ENCODE results near the gene MEF2C.

MEF2C gene

DNA sequence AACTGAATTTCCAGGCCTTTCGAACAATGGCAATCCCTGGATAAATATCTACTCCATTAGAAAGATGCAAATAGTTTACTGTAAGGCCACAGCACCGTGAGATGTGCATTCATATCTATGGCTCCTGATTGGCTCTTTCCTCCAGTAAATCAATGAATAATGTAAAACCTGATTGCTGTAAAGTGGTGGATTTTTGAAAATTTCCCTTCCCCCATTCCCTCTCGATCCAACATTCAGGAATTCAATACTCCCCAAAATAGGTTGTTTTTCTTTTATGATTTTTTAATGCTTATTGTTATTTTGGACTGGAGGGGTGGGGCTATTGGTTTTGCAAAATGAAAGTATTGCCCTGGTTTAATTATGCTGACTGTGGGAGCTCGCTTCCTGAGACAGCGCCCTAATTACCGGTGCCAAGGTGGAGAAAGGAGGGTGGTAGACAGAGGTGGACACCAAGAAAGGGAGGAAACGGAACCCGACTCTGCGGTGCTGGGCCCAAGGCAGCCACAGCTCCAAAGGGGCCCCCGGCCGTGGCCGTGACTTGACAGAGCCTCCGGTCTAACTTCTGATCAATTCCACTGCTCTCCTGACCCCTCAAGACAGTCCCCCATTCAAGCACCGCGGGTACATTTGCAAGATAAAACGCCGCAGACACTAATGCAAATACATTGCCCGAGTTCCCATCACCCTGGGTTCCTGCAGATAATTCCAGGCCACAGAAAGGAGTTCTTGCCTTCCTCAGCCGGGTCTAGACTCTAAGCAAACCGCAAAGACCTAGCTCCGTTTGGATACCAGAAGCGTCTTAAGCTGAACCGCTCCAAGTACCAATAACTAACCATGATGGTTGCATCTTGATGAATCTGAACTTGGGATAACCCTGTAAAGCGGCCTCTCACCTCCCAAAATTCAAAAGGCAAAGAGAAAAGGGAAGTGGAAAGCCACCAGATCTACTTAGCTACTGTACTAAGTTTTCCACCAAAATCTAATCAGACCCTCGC is 211.2 kb downstream of the MEF2C start:
- DNase-seq: no peak

DNA sequence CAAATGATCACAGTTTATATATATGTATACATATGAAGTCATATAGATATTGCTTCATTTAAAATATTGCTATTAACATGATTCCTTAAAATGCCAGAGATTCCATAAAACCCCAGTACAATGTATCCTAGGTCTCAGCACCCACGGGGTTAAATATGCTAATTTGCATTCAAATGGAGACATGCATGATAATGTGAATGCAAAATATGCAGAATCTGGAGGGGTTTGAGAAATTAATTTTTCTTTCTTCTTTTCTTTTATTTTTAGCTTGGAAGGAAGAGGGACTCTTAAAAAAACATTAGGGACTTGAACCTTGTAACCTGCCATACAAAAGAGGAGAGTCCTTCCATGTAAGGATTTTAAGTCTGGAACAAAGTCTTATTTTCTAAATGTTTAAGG is 211.9 kb downstream of the MEF2C start:
- no peak for DNase-seq

DNA sequence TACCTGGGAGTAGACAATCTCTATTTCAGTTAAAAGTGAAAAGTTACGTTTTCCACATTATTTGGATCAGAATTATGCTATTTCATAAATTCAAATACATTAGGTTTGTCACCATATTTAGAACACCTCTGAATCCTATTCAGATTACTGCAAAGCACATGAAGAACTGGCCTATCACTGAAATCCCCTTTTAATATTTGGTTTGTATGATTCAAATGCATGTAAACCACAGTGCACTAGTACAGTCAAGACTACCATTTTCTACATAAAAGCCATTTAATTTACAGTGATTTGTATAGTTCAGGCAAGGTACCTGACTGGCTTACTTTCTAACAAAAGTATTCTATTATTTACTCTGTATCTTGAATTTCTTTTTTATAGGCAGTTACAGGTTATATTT is 212.5 kb downstream of the MEF2C start:
- no peak for DNase-seq

DNA sequence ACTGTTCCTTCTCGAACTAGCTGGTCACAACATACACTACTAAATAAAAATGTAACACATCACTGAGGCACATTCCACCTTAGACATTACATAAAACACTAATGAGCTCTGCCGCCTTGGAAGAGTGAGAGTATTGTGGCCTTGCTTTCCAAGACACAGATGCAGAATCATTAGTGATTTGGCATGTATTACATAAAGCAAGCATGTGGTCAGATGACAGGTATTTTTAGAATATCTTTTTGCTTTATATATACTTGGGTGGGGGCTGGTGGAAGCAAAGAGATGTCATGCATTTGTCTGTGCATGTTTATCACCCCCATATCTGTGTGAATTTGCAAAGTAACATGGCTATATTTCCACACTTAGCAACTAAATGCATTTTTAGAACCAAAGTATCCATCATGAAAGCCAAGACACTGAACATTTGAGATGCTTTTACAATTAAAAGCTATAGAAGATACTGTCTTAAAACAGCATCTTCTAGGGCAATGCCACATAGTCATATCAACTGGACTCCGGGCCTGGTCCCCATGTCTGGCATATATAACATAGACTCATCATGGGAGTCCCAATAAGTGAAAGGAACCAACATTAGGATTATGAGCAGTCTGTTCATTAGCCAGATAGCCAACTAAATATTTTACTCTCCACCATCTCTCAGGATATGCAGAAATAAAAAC is 213.5 kb downstream of the MEF2C start:
- no peak for DNase-seq

DNA sequence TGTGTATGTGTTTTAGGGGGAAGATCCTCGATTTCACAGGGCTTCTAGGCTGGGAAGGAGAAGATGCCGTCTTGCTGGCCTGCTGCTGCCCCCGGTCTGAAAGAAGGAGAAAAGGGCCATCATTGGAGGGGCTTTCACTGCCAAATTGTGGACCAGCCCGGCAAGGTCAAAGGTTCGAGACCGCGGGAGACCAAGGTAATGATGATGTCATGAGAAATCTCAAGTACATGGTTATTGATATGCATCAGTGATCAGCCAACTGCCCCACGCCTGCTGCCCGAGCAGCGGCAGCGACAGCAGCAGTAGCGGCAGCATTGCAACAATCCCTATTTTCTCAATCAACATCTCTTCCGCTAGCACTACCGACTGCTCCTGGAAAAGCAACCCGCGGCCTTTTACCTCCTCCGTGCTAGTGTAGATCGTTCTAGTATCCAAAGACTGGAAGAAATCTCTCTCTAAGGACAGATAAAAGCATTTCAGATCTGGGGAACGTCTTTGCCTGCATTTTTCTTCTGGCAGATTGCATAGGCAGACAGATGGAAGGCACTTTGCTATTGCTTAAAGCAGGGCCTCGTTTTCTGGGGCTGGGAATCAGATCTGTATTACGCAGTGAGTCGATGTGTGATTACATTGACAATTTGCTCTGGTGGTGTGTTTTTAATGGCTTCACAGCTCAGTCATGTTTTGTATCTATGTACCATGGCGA is 215.3 kb downstream of the MEF2C start:
- no peak for DNase-seq

Data from AML-193 (cell line).